Measurements from ENCODE around the gene CHD5.

DNA sequence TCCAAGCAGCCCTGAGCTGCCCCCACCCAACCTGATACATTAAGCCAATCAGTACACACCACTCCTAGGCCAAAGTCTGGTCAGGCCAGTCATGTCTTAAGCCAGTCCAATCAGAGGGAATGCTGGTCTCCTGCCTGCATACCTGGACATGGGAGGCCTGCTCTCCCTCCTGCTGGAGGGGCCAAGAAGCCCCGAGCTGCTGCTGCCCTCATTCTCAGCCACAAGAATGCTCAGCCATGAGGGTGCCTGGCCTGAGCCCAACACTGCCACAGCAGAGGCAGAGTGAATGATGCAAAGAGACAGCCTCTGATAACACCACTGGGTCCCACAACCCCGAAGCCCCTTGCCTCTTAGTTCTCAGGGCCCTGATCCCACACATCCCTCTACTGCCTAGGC lies 23.0 kb downstream of the CHD5 start:
- TF ChIP-seq RAD21 (conservative IDR thresholded peaks at IDR 0.05) (no peak), EZH2 (IDR thresholded peaks at IDR 0.05; ENCODE audit: borderline replicate concordance, insufficient read depth, low read length, poor library complexity, severe bottlenecking) (no peak), MXI1 (conservative IDR thresholded peaks at IDR 0.05; ENCODE audit: poor library complexity, severe bottlenecking) (no peak), SMC3 (conservative IDR thresholded peaks at IDR 0.05; ENCODE audit: poor library complexity) (no peak), POLR2AphosphoS5 (IDR thresholded peaks at IDR 0.05) (no peak)
- TF ChIP-seq, protein P1, sequence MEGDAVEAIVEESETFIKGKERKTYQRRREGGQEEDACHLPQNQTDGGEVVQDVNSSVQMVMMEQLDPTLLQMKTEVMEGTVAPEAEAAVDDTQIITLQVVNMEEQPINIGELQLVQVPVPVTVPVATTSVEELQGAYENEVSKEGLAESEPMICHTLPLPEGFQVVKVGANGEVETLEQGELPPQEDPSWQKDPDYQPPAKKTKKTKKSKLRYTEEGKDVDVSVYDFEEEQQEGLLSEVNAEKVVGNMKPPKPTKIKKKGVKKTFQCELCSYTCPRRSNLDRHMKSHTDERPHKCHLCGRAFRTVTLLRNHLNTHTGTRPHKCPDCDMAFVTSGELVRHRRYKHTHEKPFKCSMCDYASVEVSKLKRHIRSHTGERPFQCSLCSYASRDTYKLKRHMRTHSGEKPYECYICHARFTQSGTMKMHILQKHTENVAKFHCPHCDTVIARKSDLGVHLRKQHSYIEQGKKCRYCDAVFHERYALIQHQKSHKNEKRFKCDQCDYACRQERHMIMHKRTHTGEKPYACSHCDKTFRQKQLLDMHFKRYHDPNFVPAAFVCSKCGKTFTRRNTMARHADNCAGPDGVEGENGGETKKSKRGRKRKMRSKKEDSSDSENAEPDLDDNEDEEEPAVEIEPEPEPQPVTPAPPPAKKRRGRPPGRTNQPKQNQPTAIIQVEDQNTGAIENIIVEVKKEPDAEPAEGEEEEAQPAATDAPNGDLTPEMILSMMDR (IDR thresholded peaks at IDR 0.05; ENCODE audit: poor library complexity, severe bottlenecking) = no peak
- TF ChIP-seq, protein P2, sequence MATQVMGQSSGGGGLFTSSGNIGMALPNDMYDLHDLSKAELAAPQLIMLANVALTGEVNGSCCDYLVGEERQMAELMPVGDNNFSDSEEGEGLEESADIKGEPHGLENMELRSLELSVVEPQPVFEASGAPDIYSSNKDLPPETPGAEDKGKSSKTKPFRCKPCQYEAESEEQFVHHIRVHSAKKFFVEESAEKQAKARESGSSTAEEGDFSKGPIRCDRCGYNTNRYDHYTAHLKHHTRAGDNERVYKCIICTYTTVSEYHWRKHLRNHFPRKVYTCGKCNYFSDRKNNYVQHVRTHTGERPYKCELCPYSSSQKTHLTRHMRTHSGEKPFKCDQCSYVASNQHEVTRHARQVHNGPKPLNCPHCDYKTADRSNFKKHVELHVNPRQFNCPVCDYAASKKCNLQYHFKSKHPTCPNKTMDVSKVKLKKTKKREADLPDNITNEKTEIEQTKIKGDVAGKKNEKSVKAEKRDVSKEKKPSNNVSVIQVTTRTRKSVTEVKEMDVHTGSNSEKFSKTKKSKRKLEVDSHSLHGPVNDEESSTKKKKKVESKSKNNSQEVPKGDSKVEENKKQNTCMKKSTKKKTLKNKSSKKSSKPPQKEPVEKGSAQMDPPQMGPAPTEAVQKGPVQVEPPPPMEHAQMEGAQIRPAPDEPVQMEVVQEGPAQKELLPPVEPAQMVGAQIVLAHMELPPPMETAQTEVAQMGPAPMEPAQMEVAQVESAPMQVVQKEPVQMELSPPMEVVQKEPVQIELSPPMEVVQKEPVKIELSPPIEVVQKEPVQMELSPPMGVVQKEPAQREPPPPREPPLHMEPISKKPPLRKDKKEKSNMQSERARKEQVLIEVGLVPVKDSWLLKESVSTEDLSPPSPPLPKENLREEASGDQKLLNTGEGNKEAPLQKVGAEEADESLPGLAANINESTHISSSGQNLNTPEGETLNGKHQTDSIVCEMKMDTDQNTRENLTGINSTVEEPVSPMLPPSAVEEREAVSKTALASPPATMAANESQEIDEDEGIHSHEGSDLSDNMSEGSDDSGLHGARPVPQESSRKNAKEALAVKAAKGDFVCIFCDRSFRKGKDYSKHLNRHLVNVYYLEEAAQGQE (IDR thresholded peaks at IDR 0.05; ENCODE audit: borderline replicate concordance) = no peak

Measured in neural cell (in vitro differentiated cells).